HG03139 (cell line): ENCODE results near the gene TIE1.

Source experiments
- ATAC-seq: cut with Tn5 transposase; IDR thresholded peaks from one replicate; pipeline ENCODE4 v1.9.1; 2021; ENCODE audit not compliant: unreplicated experiment

The TIE1 gene

GRCh38 chr1:43311521-43311920 lies 10.7 kb downstream of the TIE1 start:
- ATAC-seq: no peak

- ATAC-seq: no peak
Observed at GRCh38 chr1:43312212-43312623, 11.4 kb downstream of the TIE1 start.

GRCh38 chr1:43312663-43313515 lies 12.1 kb downstream of the TIE1 start:
- ATAC-seq: no peak

GRCh38 chr1:43313771-43314170 lies 13.0 kb downstream of the TIE1 start:
- no peak for ATAC-seq

- ATAC-seq: no peak
Observed at GRCh38 chr1:43314233-43314632, 13.5 kb downstream of the TIE1 start.

- no peak for ATAC-seq
Observed at GRCh38 chr1:43315481-43315880, 14.7 kb downstream of the TIE1 start.

- no peak for ATAC-seq
Observed at GRCh38 chr1:43315963-43316737, 15.4 kb downstream of the TIE1 start.

- no peak for ATAC-seq
Observed at GRCh38 chr1:43316738-43317520, 16.1 kb downstream of the TIE1 start.

- no peak for ATAC-seq
Observed at GRCh38 chr1:43317817-43318471, 17.2 kb downstream of the TIE1 start.

GRCh38 chr1:43318831-43319230 lies 18.0 kb downstream of the TIE1 start:
- no peak for ATAC-seq

- ATAC-seq: no peak
Observed at GRCh38 chr1:43319288-43319687, 18.5 kb downstream of the TIE1 start.

- ATAC-seq: no peak
Observed at GRCh38 chr1:43319766-43320165, 19.0 kb downstream of the TIE1 start.

GRCh38 chr1:43321331-43321891 lies 20.6 kb downstream of the TIE1 start:
- ATAC-seq: no peak

GRCh38 chr1:43322506-43322905 lies 21.7 kb downstream of the TIE1 start:
- no peak for ATAC-seq

- no peak for ATAC-seq
Observed at GRCh38 chr1:43324810-43325209, 24.0 kb downstream of the TIE1 start.

GRCh38 chr1:43325381-43325780 lies 24.6 kb downstream of the TIE1 start:
- no peak for ATAC-seq

GRCh38 chr1:43327549-43328292 lies 26.9 kb downstream of the TIE1 start:
- no peak for ATAC-seq

GRCh38 chr1:43329995-43330751 lies 29.4 kb downstream of the TIE1 start:
- ATAC-seq: no peak

- no peak for ATAC-seq
Observed at GRCh38 chr1:43331688-43332087, 30.9 kb downstream of the TIE1 start.
